ENCODE results near the gene CALD1. TPM values are rescaled to one million over a fixed set of nuclear protein-coding genes. Genes with fewer than 3 reads are reported as not detected.

CALD1 gene
- total RNA-seq, 1 experiment from 2014 or later: 107 TPM

DNA sequence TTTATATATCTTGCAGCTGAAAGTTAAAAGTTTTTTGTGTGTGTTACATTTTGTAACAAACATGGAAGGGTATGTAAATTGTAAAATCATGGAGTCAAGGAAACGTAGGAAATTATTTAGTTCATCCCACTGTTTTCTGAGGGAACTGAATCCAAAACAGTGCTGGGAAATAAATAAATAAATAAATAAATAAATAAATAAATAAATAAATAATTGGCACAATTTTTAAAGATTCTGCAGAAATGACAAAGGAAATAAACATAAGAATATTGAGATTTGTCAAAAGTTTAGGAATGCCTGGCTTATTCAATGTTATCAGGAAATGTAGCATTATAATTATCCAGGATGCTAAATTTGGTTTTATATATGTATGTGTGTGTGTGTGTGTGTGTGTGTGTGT, 115.5 kb downstream of the CALD1 start:
- no peak overlapping the region for H2BK120ac ChIP-seq (ENCODE audit: low read depth, low read length, poor library complexity, severe bottlenecking)
- peaks cover 10% of the 10 kb centered on the region for H3K23me2 ChIP-seq (ENCODE audit: insufficient read length, low read depth, low read length, poor library complexity, severe bottlenecking)
- no peak overlapping the region for H3K23ac ChIP-seq (ENCODE audit: insufficient read length, low read depth, low read length)
- H4K20me1 ChIP-seq (ENCODE audit: control insufficient read depth, insufficient read depth, insufficient read length): no peaks in the 10 kb centered on the region
- no peak overlapping the region for H3T11ph ChIP-seq (ENCODE audit: low read length)
- no peak overlapping the region for H2AFZ ChIP-seq (ENCODE audit: low read length)
- no peak overlapping the region for H3K56ac ChIP-seq (ENCODE audit: insufficient read length, low read depth, low read length)
- Mint-ChIP-seq H3K4me1 (peaks cover 48 to 51% of the 10 kb centered on the region in 2 experiments), H3K27me3 (ENCODE audit: low read depth) (no peaks in the 10 kb centered on the region), H3K27ac (no peak overlapping the region), H3K4me3 (no peak overlapping the region), H3K36me3 (ENCODE audit: insufficient read depth in 1 of 3, low read depth in 3 of 3) (peaks cover 25 to 36% (median 30%) of the 10 kb centered on the region in 3 experiments), H3K9me3 (peaks cover 19 to 22% of the 10 kb centered on the region in 2 experiments)
- H3K79me1 ChIP-seq (ENCODE audit: insufficient read depth, low read depth, low read length, poor library complexity, severe bottlenecking): peaks cover 5% of the 10 kb centered on the region
- no peak overlapping the region for H3K14ac ChIP-seq (ENCODE audit: insufficient read depth, low read length)
- no peak overlapping the region for H4K91ac ChIP-seq (ENCODE audit: insufficient read length, low read depth, low read length)
- peaks cover 10% of the 10 kb centered on the region for H3K4me1 ChIP-seq (ENCODE audit: insufficient read depth, low read length)
- H2BK20ac ChIP-seq (ENCODE audit: low read depth, low read length, poor library complexity, severe bottlenecking): no peak overlapping the region
- no CpG with 5 or more reads among the region's 1 CpG for WGBS (ENCODE audit: extremely low coverage, insufficient read length, low lambda C conversion rate)
- H3K9me3 ChIP-seq (ENCODE audit: control insufficient read depth, low read depth, low read length): no peaks in the 10 kb centered on the region
- H4K8ac ChIP-seq (replicated peaks; ENCODE audit: insufficient read length, low read depth, low read length): no peak overlapping the region
- H3K18ac ChIP-seq (ENCODE audit: insufficient read length, low read depth, low read length): no peak overlapping the region
- H3K27me3 ChIP-seq (ENCODE audit: insufficient read depth, low read length): no peaks in the 10 kb centered on the region
- no peak overlapping the region for H3K27ac ChIP-seq (ENCODE audit: insufficient read length, low read depth, low read length)
- no peak overlapping the region for H3K4me2 ChIP-seq (ENCODE audit: insufficient read depth, insufficient read length, low read length)
- no peak overlapping the region for H4K5ac ChIP-seq (ENCODE audit: insufficient read length, low read depth, low read length)
- no peak overlapping the region for H2BK12ac ChIP-seq (ENCODE audit: insufficient read length, low read depth, low read length)
- no peak overlapping the region for H2AK5ac ChIP-seq (ENCODE audit: insufficient read length, low read length)
- no peak overlapping the region for H3K4ac ChIP-seq (ENCODE audit: low read depth, low read length)
- H2BK5ac ChIP-seq (ENCODE audit: insufficient read length, low read length): no peak overlapping the region
- H3K79me2 ChIP-seq (ENCODE audit: insufficient read depth, low read length): peaks cover 2% of the 10 kb centered on the region; the same call in 1 of the 2 replicates
- H3K9ac ChIP-seq (ENCODE audit: extremely low read depth, insufficient read length, low read length): no peak overlapping the region
- no peak for DNase-seq
- H2BK15ac ChIP-seq (ENCODE audit: low read depth, low read length): no peak overlapping the region
- no peak for TF ChIP-seq CTCF (conservative IDR thresholded peaks at IDR 0.05)

Measured in H9 (cell line).